GM12891 (cell line): ENCODE measurements around the gene TCF12.

Experiments used
- POLR2A ChIP-seq: IDR thresholded peaks from 2 replicates; pipeline ENCODE4 v1.6.1; 2011; ENCODE audit warnings: low read depth, low read length, control low read depth
- POLR2AphosphoS5 ChIP-seq: IDR thresholded peaks from 2 replicates; pipeline ENCODE4 v1.6.1; 2011; ENCODE audit warnings: low read depth, low read length, control low read depth
- SPI1 ChIP-seq: IDR thresholded peaks from 2 replicates; pipeline ENCODE4 v1.6.1; 2011; ENCODE audit warnings: low read depth, low read length, control low read depth
- TAF1 ChIP-seq: IDR thresholded peaks from 2 replicates; pipeline ENCODE4 v1.6.1; 2011; ENCODE audit warnings: low read depth, low read length, control low read depth

DNA sequence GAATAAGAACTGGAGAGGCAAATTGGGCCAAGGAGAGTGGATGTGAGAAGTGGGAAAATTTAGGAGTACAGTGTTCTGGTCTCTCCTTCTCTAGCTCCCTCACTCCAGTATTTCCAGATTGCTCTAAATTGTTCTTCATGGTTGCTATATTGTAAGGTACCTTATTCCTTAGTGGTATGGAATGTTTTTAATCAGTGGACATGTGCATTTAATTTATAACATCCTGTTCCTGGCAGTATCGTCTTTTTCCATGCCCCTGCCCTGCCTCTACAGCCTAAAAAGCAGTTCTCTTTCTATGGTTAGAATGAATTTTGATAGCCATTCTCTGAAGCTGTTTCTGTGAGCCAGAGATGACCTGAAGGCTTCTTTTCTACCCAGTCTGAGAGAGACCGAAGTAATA is 180.5 kb downstream of the TCF12 start:
- TF ChIP-seq TAF1 (no peak), POLR2AphosphoS5 (no peak), POLR2A (no peak), SPI1 (no peak)
